HCT116 (cell line): ENCODE results near the gene ZNF503. TPM values are rescaled to one million over a fixed set of nuclear protein-coding genes. Genes with fewer than 3 reads are reported as not detected.

Experiments used
- ATAC-seq: fragments of 200-7000 bp; cut with Tn5 transposase; 2 replicates; pipeline ENCODE4 v1.9.1; 2020; ENCODE audit warnings: mild to moderate bottlenecking, moderate library complexity
- BruUV-seq: library from RNA; stranded (reverse); fragments of 400-500 nt; replicated peaks from 2 replicates; lab custom pipeline; 2021; lab: Mats Ljungman, UMichigan
- CTCF ChIA-PET: fragments of 300-600 bp; sonication (Branson Sonifier 250); formaldehyde crosslinking; loops from one replicate; lab custom pipeline; 2021; ENCODE audit warnings: antibody characterized with exemption; lab: Charles Lee
- POLR2A ChIA-PET: fragments of 300-600, 350-600 bp; sonication (Branson Sonifier 250); formaldehyde crosslinking; loops from one replicate; lab custom pipeline; 2021; ENCODE audit warnings: antibody characterized with exemption; lab: Charles Lee
- RAD21 ChIA-PET, 2 experiments: fragments of 300-600 bp; sonication (Branson Sonifier 250); formaldehyde crosslinking; loops; one replicate each; lab custom pipeline; 2023; ENCODE audit warnings: low total read pairs in 2 of 2; ENCODE audit not compliant: uncharacterized antibody in 2 of 2, unreplicated experiment in 2 of 2, low non-redundant PET in 1 of 2; lab: Charles Lee
- DNase-seq: peaks from one replicate; pipeline ENCODE4 v3.0.0-alpha.2; 2010; ENCODE audit warnings: low read depth, low spot score
- H2AFZ ChIP-seq: fragments of 200-600 bp; shearing (Covaris generic), sonication (generic); 2 replicates; pipeline ENCODE4 v1.6.1; 2017; ENCODE audit warnings: low read depth, mixed run types, mixed read lengths, antibody characterized with exemption, low read length; ENCODE audit not compliant: poor library complexity, severe bottlenecking
- H3K27ac ChIP-seq: 2 replicates; pipeline ENCODE4 v1.5.1; 2012; ENCODE audit warnings: low read depth, low read length
- H3K27me3 ChIP-seq: fragments of 200-600 bp; sonication (generic); 2 replicates; pipeline ENCODE4 v1.6.1; 2016; ENCODE audit warnings: mixed run types, low read length, mixed read lengths; ENCODE audit not compliant: insufficient read depth
- H3K36me3 ChIP-seq, 2 experiments: fragments of 200-500 bp in 1 of 2; fragments of 200-600 bp in 1 of 2; sonication (Bioruptor generic) in 1 of 2; sonication (generic) in 1 of 2; 2 replicates each; pipeline versions ENCODE4 v1.5.1 to v1.6.1; 2014 to 2016; ENCODE audit warnings: low read length in 2 of 2, inconsistent platforms in 1 of 2, mixed read lengths in 1 of 2, mixed run types in 1 of 2; ENCODE audit not compliant: insufficient read depth in 2 of 2, control insufficient read depth in 1 of 2
- H3K4me1 ChIP-seq, 2 experiments: fragments of 200-600 bp in 1 of 2; sonication (generic) in 1 of 2; 2 replicates each; pipeline versions ENCODE4 v1.5.1 to v1.6.1; 2012 to 2017; ENCODE audit warnings: low read length in 2 of 2, inconsistent platforms in 1 of 2, mild to moderate bottlenecking in 1 of 2, mixed read lengths in 1 of 2, mixed run types in 1 of 2, moderate library complexity in 1 of 2; ENCODE audit not compliant: insufficient read depth in 2 of 2, control insufficient read depth in 1 of 2
- H3K4me2 ChIP-seq: fragments of 200-600 bp; sonication (generic); 2 replicates; pipeline ENCODE4 v1.6.1; 2017; ENCODE audit warnings: mixed run types, low read length, mixed read lengths
- H3K4me3 ChIP-seq, 2 experiments: fragments of 200-600 bp in 1 of 2; sonication (generic) in 1 of 2; replicated peaks in 1 of 2; 2 replicates each; pipeline ENCODE4 v1.5.1; 2011 to 2016; ENCODE audit warnings: low read length in 2 of 2, control low read depth in 1 of 2, low read depth in 1 of 2, mild to moderate bottlenecking in 1 of 2, mixed read lengths in 1 of 2, mixed run types in 1 of 2
- H3K79me2 ChIP-seq: fragments of 200-600 bp; sonication (generic); 2 replicates; pipeline ENCODE4 v1.6.1; 2017; ENCODE audit warnings: mild to moderate bottlenecking, mixed run types, low read length, moderate library complexity, mixed read lengths; ENCODE audit not compliant: insufficient read depth
- H3K9ac ChIP-seq: fragments of 200-600 bp; sonication (generic); 2 replicates; pipeline ENCODE4 v1.6.1; 2016; ENCODE audit warnings: low read length, mixed read lengths
- H3K9me2 ChIP-seq: fragments of 200-600 bp; sonication (generic), shearing (Covaris generic); 2 replicates; pipeline ENCODE4 v1.6.1; 2017; ENCODE audit warnings: mixed run types, mild to moderate bottlenecking, moderate library complexity; ENCODE audit not compliant: insufficient read depth
- H3K9me3 ChIP-seq, 2 experiments: fragments of 200-500 bp in 1 of 2; fragments of 200-600 bp in 1 of 2; sonication (Bioruptor generic) in 1 of 2; sonication (generic) in 1 of 2; 2 replicates each; pipeline ENCODE4 v1.6.1; 2014 to 2017; ENCODE audit warnings: low read length in 2 of 2, mixed read lengths in 2 of 2, inconsistent platforms in 1 of 2, low read depth in 1 of 2, mild to moderate bottlenecking in 1 of 2, mixed run types in 1 of 2, moderate library complexity in 1 of 2; ENCODE audit not compliant: control insufficient read depth in 1 of 2, insufficient read depth in 1 of 2
- H4K20me1 ChIP-seq: fragments of 200-600 bp; sonication (generic), shearing (Covaris generic); 2 replicates; pipeline ENCODE4 v1.6.1; 2017; ENCODE audit warnings: mixed run types, mild to moderate bottlenecking, moderate library complexity; ENCODE audit not compliant: insufficient read depth
- CEBPB ChIP-seq: IDR thresholded peaks from 2 replicates; pipeline ENCODE4 v1.6.1; 2012; ENCODE audit warnings: low read depth
- JUND ChIP-seq: IDR thresholded peaks from 2 replicates; pipeline ENCODE4 v1.6.1; 2012
- SRF ChIP-seq: IDR thresholded peaks from 2 replicates; pipeline ENCODE4 v1.6.1; 2012; ENCODE audit warnings: low read depth
- TCF7L2 ChIP-seq: IDR thresholded peaks from 2 replicates; pipeline ENCODE4 v1.7.0; 2011; ENCODE audit warnings: borderline replicate concordance, inconsistent platforms; ENCODE audit not compliant: insufficient read depth, insufficient read length; ENCODE audit errors: extremely low read depth
- YY1 ChIP-seq: IDR thresholded peaks from 2 replicates; pipeline ENCODE4 v1.6.1; 2011; ENCODE audit warnings: low read length, low read depth, moderate library complexity, mild to moderate bottlenecking; ENCODE audit not compliant: insufficient replicate concordance; ENCODE audit errors: extremely low read depth
- ZFX ChIP-seq: fragments of 450-650 bp; IDR thresholded peaks from 2 replicates; pipeline ENCODE4 v1.6.1; 2017
- intact Hi-C: fragments of 100-400 bp; cut with micrococcal nuclease; formaldehyde crosslinking; loops from 2 replicates; pipeline ENCODE4 v1.10.0; 2022
- total RNA-seq: library from RNA; stranded (reverse); gene quantifications from one replicate; pipeline ENCODE4 v1.2.1, GENCODE V29; 2021; ENCODE audit not compliant: unreplicated experiment
- TF ChIP-seq, protein P1 (sequence below): IDR thresholded peaks from 2 replicates; pipeline ENCODE4 v1.6.1; 2011; ENCODE audit warnings: mild to moderate bottlenecking, low read length, moderate library complexity; ENCODE audit not compliant: insufficient replicate concordance; ENCODE audit errors: extremely low read depth

ZNF503 gene
- total RNA-seq, 1 experiment from 2014 or later = 30.4 TPM

DNA sequence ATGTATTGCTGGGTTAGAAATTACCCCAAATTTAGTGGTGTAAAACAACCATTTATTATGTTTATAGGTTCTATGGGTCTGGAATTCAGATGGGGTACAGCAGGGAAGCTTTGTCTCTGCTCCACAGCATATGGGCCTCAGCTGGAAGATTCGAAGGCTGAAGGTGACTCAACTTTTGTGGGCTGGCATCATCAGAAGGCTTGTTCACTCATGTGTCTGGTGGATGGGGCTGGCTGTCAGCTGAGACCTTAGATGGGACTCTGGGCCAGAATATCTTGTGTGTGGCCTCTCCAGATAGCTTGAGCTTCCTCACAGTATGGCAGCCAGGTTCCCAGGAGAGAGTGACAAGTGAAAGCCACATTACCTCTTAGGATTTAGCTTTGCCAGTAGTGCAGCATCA, 45.9 kb downstream of the ZNF503 start:
- Histone ChIP-seq H3K9me3 (no peaks in the 10 kb centered on the region), H3K79me2 (no peaks in the 10 kb centered on the region), H3K4me3 (no peak overlapping the region), H3K9me2 (no peaks in the 10 kb centered on the region), H3K36me3 (no peaks in the 10 kb centered on the region), H3K4me2 (no peak overlapping the region), H2AFZ (no peak overlapping the region), H3K27me3 (no peaks in the 10 kb centered on the region), H3K4me1 (peaks cover 2 to 22% of the 10 kb centered on the region in 2 experiments; a peak in 3 of 4 replicates), H4K20me1 (no peaks in the 10 kb centered on the region), H3K9ac (no peak overlapping the region), H3K27ac (no peak overlapping the region)
- ChIA-PET POLR2A (no interaction called here), CTCF (interaction anchor here (1.1 kb wide), 1 partner anchor 40 kb away, joined by 3 read pairs; no protein-coding TSS in a partner anchor), RAD21 (no interaction called here)
- intact Hi-C loops = no loop called here
- peak; percentile 27 for TF ChIP-seq YY1
- no peak for TF ChIP-seq SRF
- DNase-seq (no peak), ATAC-seq (no peak)
- BruUV-seq = no TSS peak

DNA sequence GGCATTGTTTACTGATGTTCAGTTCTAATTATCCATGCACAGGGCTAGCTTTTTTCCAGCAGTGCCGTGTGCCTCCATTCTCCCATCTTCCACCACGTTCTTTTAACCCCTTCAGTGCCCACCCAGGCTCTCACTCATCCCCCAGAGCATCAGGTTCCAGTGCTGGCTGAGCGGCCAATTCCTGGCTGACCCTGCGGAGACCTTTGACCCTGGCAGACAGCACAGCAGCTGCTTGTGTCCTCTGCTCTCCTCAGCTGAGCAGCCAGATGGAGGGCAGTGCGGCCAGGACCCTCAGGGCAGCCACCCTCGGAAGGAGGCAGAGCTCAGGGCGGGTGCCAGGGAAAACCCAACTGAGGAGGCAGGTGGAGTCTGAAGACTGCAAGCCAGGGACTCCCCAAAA, 48.4 kb downstream of the ZNF503 start:
- no peaks in the 10 kb centered on the region for H3K36me3 ChIP-seq
- no peak for TF ChIP-seq CEBPB
- TF ChIP-seq ZFX = no peak
- no peak for TF ChIP-seq TCF7L2
- TF ChIP-seq, protein P1, sequence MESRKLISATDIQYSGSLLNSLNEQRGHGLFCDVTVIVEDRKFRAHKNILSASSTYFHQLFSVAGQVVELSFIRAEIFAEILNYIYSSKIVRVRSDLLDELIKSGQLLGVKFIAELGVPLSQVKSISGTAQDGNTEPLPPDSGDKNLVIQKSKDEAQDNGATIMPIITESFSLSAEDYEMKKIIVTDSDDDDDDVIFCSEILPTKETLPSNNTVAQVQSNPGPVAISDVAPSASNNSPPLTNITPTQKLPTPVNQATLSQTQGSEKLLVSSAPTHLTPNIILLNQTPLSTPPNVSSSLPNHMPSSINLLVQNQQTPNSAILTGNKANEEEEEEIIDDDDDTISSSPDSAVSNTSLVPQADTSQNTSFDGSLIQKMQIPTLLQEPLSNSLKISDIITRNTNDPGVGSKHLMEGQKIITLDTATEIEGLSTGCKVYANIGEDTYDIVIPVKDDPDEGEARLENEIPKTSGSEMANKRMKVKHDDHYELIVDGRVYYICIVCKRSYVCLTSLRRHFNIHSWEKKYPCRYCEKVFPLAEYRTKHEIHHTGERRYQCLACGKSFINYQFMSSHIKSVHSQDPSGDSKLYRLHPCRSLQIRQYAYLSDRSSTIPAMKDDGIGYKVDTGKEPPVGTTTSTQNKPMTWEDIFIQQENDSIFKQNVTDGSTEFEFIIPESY = no peak
- no peak for TF ChIP-seq JUND
- H3K9me3 ChIP-seq = no peaks in the 10 kb centered on the region
- no peak overlapping the region for H3K4me2 ChIP-seq
- ChIA-PET POLR2A (no interaction called here), CTCF (no interaction called here), RAD21 (no interaction called here)
- H3K27me3 ChIP-seq = no peaks in the 10 kb centered on the region
- no peak overlapping the region for H3K4me3 ChIP-seq
- no peak for ATAC-seq
- no peaks in the 10 kb centered on the region for H3K79me2 ChIP-seq
- no peak overlapping the region for H3K9ac ChIP-seq
- intact Hi-C loops = no loop called here
- BruUV-seq = no TSS peak
- H2AFZ ChIP-seq = no peak overlapping the region
- no peak for DNase-seq
- no peaks in the 10 kb centered on the region for H4K20me1 ChIP-seq
- no peaks in the 10 kb centered on the region for H3K9me2 ChIP-seq
- no peak overlapping the region for H3K27ac ChIP-seq
- H3K4me1 ChIP-seq = peaks cover 8 to 19% of the 10 kb centered on the region in 2 experiments; a peak in 3 of 4 replicates
